Neuronal stem cell (in vitro differentiated cells): ENCODE measurements around the gene IMMT.

Source experiments
- DNase-seq: peaks from one replicate; pipeline ENCODE4 v3.0.0-alpha.2; 2013; ENCODE audit warnings: low spot score
- H2AFZ ChIP-seq: one replicate; pipeline ENCODE4 v1.6.1; 2013; ENCODE audit warnings: mild to moderate bottlenecking, low read length, inconsistent platforms
- H2AK5ac ChIP-seq: 2 replicates; pipeline ENCODE4 v1.6.1; 2013; ENCODE audit warnings: low read depth, mild to moderate bottlenecking, inconsistent platforms, low read length, moderate library complexity, mixed read lengths
- H2BK120ac ChIP-seq: 2 replicates; pipeline ENCODE4 v1.6.1; 2013; ENCODE audit warnings: low read depth, mild to moderate bottlenecking, inconsistent platforms, low read length, moderate library complexity, mixed read lengths
- H2BK12ac ChIP-seq: one replicate; pipeline ENCODE4 v1.6.1; 2013; ENCODE audit warnings: low read length, inconsistent platforms
- H2BK15ac ChIP-seq: 2 replicates; pipeline ENCODE4 v1.6.1; 2013; ENCODE audit warnings: mild to moderate bottlenecking, low read length, inconsistent platforms, mixed read lengths
- H2BK5ac ChIP-seq: one replicate; pipeline ENCODE4 v1.6.1; 2013; ENCODE audit warnings: inconsistent platforms, mild to moderate bottlenecking, low read length, moderate library complexity
- H3K14ac ChIP-seq: one replicate; pipeline ENCODE4 v1.6.1; 2013; ENCODE audit warnings: low read length, inconsistent platforms
- H3K18ac ChIP-seq: 2 replicates; pipeline ENCODE4 v1.6.1; 2013; ENCODE audit warnings: low read length, inconsistent platforms
- H3K23ac ChIP-seq: 2 replicates; pipeline ENCODE4 v1.6.1; 2013; ENCODE audit warnings: low read depth, mild to moderate bottlenecking, mixed read lengths, low read length, inconsistent platforms; ENCODE audit not compliant: poor library complexity
- H3K27ac ChIP-seq: replicated peaks from 3 replicates; pipeline ENCODE4 v1.5.1; 2013; ENCODE audit warnings: low read length, inconsistent platforms
- H3K27me3 ChIP-seq, 3 experiments: 2 replicates each; pipeline ENCODE4 v1.6.1; 2013; ENCODE audit warnings: low read length in 3 of 3, mild to moderate bottlenecking in 2 of 3, inconsistent platforms in 1 of 3, low read depth in 1 of 3, mixed read lengths in 1 of 3, moderate library complexity in 1 of 3; ENCODE audit not compliant: control insufficient read depth in 3 of 3, insufficient read depth in 3 of 3
- H3K36me3 ChIP-seq, 2 donors: replicated peaks in 1 of 2; 2 replicates each; pipeline ENCODE4 v1.6.1; 2013; ENCODE audit warnings: low read length in 2 of 2; ENCODE audit not compliant: control insufficient read depth in 2 of 2, insufficient read depth in 2 of 2
- H3K4ac ChIP-seq: 2 replicates; pipeline ENCODE4 v1.6.1; 2013; ENCODE audit warnings: inconsistent platforms, mild to moderate bottlenecking, low read length, moderate library complexity
- H3K4me1 ChIP-seq, 2 donors: 1 replicate in 1 of 2; 2 replicates in 1 of 2; pipeline ENCODE4 v1.6.1; 2013; ENCODE audit warnings: low read length in 2 of 2, low read depth in 1 of 2; ENCODE audit not compliant: control insufficient read depth in 2 of 2, insufficient read depth in 1 of 2
- H3K4me2 ChIP-seq: one replicate; pipeline ENCODE4 v1.6.1; 2013; ENCODE audit warnings: mild to moderate bottlenecking, low read length, inconsistent platforms; ENCODE audit not compliant: insufficient read depth, poor library complexity, severe bottlenecking
- H3K4me3 ChIP-seq, 2 donors: 2 replicates each; pipeline ENCODE4 v1.5.1; 2013; ENCODE audit warnings: low read length in 2 of 2, mild to moderate bottlenecking in 2 of 2, inconsistent platforms in 1 of 2, moderate library complexity in 1 of 2
- H3K79me1 ChIP-seq: one replicate; pipeline ENCODE4 v1.6.1; 2013; ENCODE audit warnings: low read depth, mild to moderate bottlenecking, inconsistent platforms, low read length, moderate library complexity
- H3K9ac ChIP-seq: one replicate; pipeline ENCODE4 v1.6.1; 2013; ENCODE audit warnings: mild to moderate bottlenecking, low read depth, low read length, inconsistent platforms; ENCODE audit not compliant: poor library complexity
- H3K9me3 ChIP-seq, 2 donors: replicated peaks in 1 of 2; 2 replicates each; pipeline versions ENCODE3 to v1.6.1; 2013; ENCODE audit warnings: low read length in 2 of 2, mild to moderate bottlenecking in 2 of 2, inconsistent platforms in 1 of 2, low read depth in 1 of 2, mixed read lengths in 1 of 2, moderate library complexity in 1 of 2; ENCODE audit not compliant: control insufficient read depth in 2 of 2, insufficient read depth in 1 of 2
- H4K8ac ChIP-seq: one replicate; pipeline ENCODE4 v1.6.1; 2013; ENCODE audit warnings: low read depth, mild to moderate bottlenecking, inconsistent platforms, low read length, moderate library complexity
- H4K91ac ChIP-seq: one replicate; pipeline ENCODE4 v1.6.1; 2013; ENCODE audit warnings: low read length, low read depth, mild to moderate bottlenecking, inconsistent platforms; ENCODE audit not compliant: poor library complexity
- WGBS, 2 donors: extraction: QIAGEN DNeasy Blood & Tissue Kit; methylation state at CpG; one replicate each; pipeline ENCODE4 v1.1.7; 2013; ENCODE audit warnings: missing lambda C conversion rate in 2 of 2, mixed read lengths in 1 of 2; ENCODE audit not compliant: insufficient read length in 2 of 2, insufficient replicate concordance in 1 of 2; ENCODE audit errors: extremely low coverage in 2 of 2; 5-methylcytosine and 5-hydroxymethylcytosine counted together

IMMT gene

DNA sequence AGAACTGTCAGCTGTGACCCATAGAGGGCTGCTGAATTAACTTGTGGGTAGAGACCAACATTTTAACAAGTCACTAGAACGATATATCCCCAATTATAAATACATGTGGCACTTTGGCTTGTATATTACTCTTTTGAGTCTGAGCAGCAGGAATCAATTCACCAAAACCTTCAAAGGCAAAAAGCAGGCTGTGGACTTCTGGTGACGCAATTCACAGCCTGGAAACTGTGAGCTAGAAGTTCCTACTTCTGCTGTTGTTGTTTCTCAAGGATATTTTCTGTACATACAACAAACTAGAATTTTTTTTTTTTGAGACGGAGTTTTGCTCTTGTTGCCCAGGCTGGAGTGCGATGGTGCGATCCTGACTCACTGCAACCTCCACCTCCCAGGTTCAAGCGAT, 52.0 kb downstream of the IMMT start:
- H2AK5ac ChIP-seq, result no peak overlapping the region
- H3K4me3 ChIP-seq, result no peak overlapping the region
- H2AFZ ChIP-seq, result no peak overlapping the region
- no peak overlapping the region for H3K9ac ChIP-seq
- no peaks in the 10 kb centered on the region for H3K27me3 ChIP-seq
- no peak for DNase-seq
- H3K79me1 ChIP-seq, result no peaks in the 10 kb centered on the region
- peaks cover 28 to 98% of the 10 kb centered on the region in 2 donors for H3K36me3 ChIP-seq
- WGBS, 2 donors, result no CpG with 5 or more reads among the region's 6 CpGs
- H4K91ac ChIP-seq, result no peak overlapping the region
- no peak overlapping the region for H3K23ac ChIP-seq
- no peak overlapping the region for H3K14ac ChIP-seq
- no peak overlapping the region for H2BK5ac ChIP-seq
- H3K18ac ChIP-seq, result no peak overlapping the region
- H4K8ac ChIP-seq, result no peak overlapping the region
- H2BK120ac ChIP-seq, result no peak overlapping the region
- H3K4me1 ChIP-seq, result no peaks in the 10 kb centered on the region
- no peak overlapping the region for H2BK12ac ChIP-seq
- no peaks in the 10 kb centered on the region for H3K9me3 ChIP-seq
- H3K27ac ChIP-seq, result no peak overlapping the region
- H3K4me2 ChIP-seq, result no peak overlapping the region
- H2BK15ac ChIP-seq, result no peak overlapping the region
- no peak overlapping the region for H3K4ac ChIP-seq

DNA sequence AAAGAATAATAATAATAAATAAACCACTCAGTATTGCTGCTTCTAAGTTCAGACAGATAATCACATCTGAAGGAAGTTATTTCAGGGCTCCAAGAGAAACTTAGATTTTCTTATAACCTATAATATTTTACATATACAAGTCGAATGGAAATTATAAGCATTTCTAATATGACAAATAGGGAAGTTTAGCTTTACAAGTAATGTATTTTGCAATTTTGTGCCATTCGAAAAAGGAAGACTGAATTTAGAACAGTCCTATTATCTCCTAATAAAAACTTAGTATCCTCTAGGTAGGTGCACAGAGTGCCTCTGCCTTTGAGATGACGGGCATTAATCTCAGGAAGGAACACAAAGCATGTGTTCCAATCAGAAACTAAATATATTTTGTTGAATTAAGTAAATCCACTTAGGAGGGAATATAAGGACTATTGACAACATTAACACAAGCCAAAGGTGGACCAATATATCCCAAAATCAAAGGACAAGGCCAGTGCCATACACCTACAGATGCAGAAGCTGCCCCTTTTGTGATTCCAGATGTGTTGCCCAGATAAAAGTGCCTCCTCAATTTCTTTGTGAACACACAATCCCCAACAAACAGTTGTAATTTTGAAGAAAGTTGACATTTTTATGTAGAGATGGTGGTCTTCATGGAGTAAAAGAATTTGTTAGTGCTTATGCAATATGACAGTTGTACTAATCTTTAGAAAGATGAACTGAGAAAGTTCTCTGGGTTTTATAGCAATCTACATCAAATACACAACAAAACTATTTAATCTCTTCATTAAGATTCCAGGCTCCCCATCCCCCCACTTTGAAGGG, 52.6 kb downstream of the IMMT start:
- Histone ChIP-seq H4K91ac (no peak overlapping the region), H4K8ac (no peak overlapping the region), H2AK5ac (no peak overlapping the region), H2BK15ac (no peak overlapping the region), H3K36me3 (peaks cover 30 to 98% of the 10 kb centered on the region in 2 donors), H2BK120ac (no peak overlapping the region), H3K4me1 (no peaks in the 10 kb centered on the region), H3K79me1 (no peaks in the 10 kb centered on the region), H2AFZ (no peak overlapping the region), H3K14ac (no peak overlapping the region), H3K4ac (no peak overlapping the region), H2BK5ac (no peak overlapping the region), H3K4me2 (no peak overlapping the region), H3K27me3 (no peaks in the 10 kb centered on the region), H3K9ac (no peak overlapping the region), H3K9me3 (no peaks in the 10 kb centered on the region), H3K27ac (no peak overlapping the region), H3K18ac (no peak overlapping the region), H2BK12ac (no peak overlapping the region), H3K23ac (no peak overlapping the region), H3K4me3 (no peak overlapping the region)
- no peak for DNase-seq
- WGBS, 2 donors, result no CpG with 5 or more reads among the region's 3 CpGs

DNA sequence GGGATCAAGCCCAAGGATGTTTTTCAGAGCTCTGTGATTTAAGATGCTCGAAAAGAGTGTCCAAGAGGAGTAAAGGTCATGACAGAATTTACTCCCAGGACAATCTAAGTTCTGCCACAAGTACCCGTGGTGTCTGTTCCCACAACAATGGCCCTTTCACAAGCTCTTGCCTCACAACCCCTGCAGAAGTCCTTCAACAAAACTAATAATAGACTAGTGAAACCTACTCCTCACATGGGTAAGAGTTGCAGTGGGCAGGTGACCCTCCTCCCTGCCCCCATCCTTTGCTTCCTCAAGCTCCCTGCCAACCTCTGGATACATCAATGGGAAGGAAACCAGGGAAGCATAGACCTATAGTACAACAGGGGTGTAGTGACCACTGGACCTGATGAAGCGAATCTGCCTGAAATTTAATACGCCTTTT, 54.3 kb downstream of the IMMT start:
- H3K79me1 ChIP-seq, result no peaks in the 10 kb centered on the region
- H3K4me2 ChIP-seq, result no peak overlapping the region
- peaks cover 37 to 98% of the 10 kb centered on the region in 2 donors for H3K36me3 ChIP-seq
- H3K9me3 ChIP-seq, result no peaks in the 10 kb centered on the region
- H3K23ac ChIP-seq, result no peak overlapping the region
- no peak overlapping the region for H2BK120ac ChIP-seq
- no peak overlapping the region for H3K27ac ChIP-seq
- no peak overlapping the region for H3K9ac ChIP-seq
- no peak overlapping the region for H2AFZ ChIP-seq
- no CpG with 5 or more reads among the region's 4 CpGs for WGBS, 2 donors
- no peak overlapping the region for H3K14ac ChIP-seq
- H4K91ac ChIP-seq, result no peak overlapping the region
- H2AK5ac ChIP-seq, result no peak overlapping the region
- H3K4ac ChIP-seq, result no peak overlapping the region
- peak overlapping the region; percentile 32 for H4K8ac ChIP-seq
- no peaks in the 10 kb centered on the region for H3K27me3 ChIP-seq
- no peak overlapping the region for H3K4me3 ChIP-seq
- H2BK15ac ChIP-seq, result no peak overlapping the region
- no peak overlapping the region for H3K18ac ChIP-seq
- H2BK5ac ChIP-seq, result no peak overlapping the region
- DNase-seq, result no peak
- no peak overlapping the region for H2BK12ac ChIP-seq
- no peaks in the 10 kb centered on the region for H3K4me1 ChIP-seq

DNA sequence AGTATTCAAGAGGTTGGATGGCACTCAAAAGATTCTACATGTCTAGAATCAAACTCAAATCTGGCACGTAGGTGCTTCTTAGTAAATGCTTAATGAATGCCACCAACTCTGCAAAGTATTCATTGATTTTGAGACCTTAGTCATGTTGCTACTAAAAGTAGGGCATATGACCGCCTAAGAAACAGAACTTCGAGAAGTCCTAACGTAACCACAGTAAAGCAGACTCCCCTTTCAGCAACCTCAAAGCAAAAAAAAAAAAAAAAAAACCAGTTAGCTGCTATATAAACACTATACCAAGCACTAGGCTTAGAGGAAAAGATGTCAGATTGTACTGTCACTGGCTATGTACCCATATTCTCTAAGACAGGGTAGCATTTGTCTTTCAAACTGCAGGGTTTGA, 55.3 kb downstream of the IMMT start:
- peaks cover 42 to 98% of the 10 kb centered on the region in 2 donors for H3K36me3 ChIP-seq

More for the DNA sequence above, 55.3 kb downstream of the IMMT start:
- no peak overlapping the region for H2BK15ac ChIP-seq
- no peak overlapping the region for H3K4me3 ChIP-seq
- WGBS, 2 donors, result no CpG with 5 or more reads among the region's 4 CpGs
- no peak overlapping the region for H3K4me2 ChIP-seq
- no peak overlapping the region for H3K18ac ChIP-seq
- H3K27me3 ChIP-seq, result no peaks in the 10 kb centered on the region
- H3K4ac ChIP-seq, result no peak overlapping the region
- no peak overlapping the region for H3K14ac ChIP-seq
- no peak overlapping the region for H2BK120ac ChIP-seq
- H3K27ac ChIP-seq, result no peak overlapping the region
- H4K91ac ChIP-seq, result no peak overlapping the region
- no peak overlapping the region for H2AK5ac ChIP-seq
- no peak overlapping the region for H3K23ac ChIP-seq
- H3K9ac ChIP-seq, result no peak overlapping the region
- no peaks in the 10 kb centered on the region for H3K79me1 ChIP-seq
- H4K8ac ChIP-seq, result no peak overlapping the region
- H2BK5ac ChIP-seq, result no peak overlapping the region
- H3K4me1 ChIP-seq, result no peaks in the 10 kb centered on the region
- DNase-seq, result no peak
- H2BK12ac ChIP-seq, result no peak overlapping the region
- H2AFZ ChIP-seq, result no peak overlapping the region
- no peaks in the 10 kb centered on the region for H3K9me3 ChIP-seq
